Activated T-helper 17 cell treated with anti-CD3 and anti-CD28 coated beads, Interleukin-2, amount 50 U/mL, for 72 hours (primary cell): ENCODE data around the gene ECSCR. TPM values are rescaled to one million over a fixed set of nuclear protein-coding genes. Genes with fewer than 3 reads are reported as not detected.
A peak's percentile ranks its signal among the peaks of the same experiment; 100 is the strongest.

Source experiments
- ATAC-seq: fragments of 150-1000 bp; cut with Tn5 transposase; replicated peaks from 2 replicates; pipeline ENCODE4 v1.10.0; 2021; ENCODE audit warnings: mild to moderate bottlenecking, moderate library complexity
- H3K27ac Mint-ChIP-seq: one replicate; pipeline ENCODE4 v1.8.0; 2022; ENCODE audit warnings: mixed read lengths
- H3K27me3 Mint-ChIP-seq: one replicate; pipeline ENCODE4 v1.8.0; 2022; ENCODE audit warnings: mixed read lengths
- H3K36me3 Mint-ChIP-seq: one replicate; pipeline ENCODE4 v1.8.0; 2022; ENCODE audit warnings: low read depth, mild to moderate bottlenecking, mixed read lengths
- H3K4me1 Mint-ChIP-seq: one replicate; pipeline ENCODE4 v1.8.0; 2022; ENCODE audit warnings: mixed read lengths
- H3K4me3 Mint-ChIP-seq: one replicate; pipeline ENCODE4 v1.8.0; 2022; ENCODE audit warnings: mild to moderate bottlenecking, mixed read lengths
- H3K9me3 Mint-ChIP-seq: one replicate; pipeline ENCODE4 v1.8.0; 2022; ENCODE audit warnings: mixed read lengths
- total RNA-seq, 2 donors: library from RNA; stranded (reverse); gene quantifications; one replicate each; pipeline ENCODE4 v1.2.3, GENCODE V29; 2022

ECSCR gene
- total RNA-seq, 2 donors from 2014 or later: 3.3 to 4.1 TPM

GRCh38 chr5:139460455-139460854 lies 2.1 kb downstream of the ECSCR start:
- no peaks in the 10 kb centered on the region for H3K9me3 Mint-ChIP-seq
- H3K36me3 Mint-ChIP-seq: peaks cover 5% of the 10 kb centered on the region
- H3K4me3 Mint-ChIP-seq: peak overlapping the region; percentile 72
- H3K27ac Mint-ChIP-seq: peak overlapping the region; percentile 96
- no peaks in the 10 kb centered on the region for H3K27me3 Mint-ChIP-seq
- no peak for ATAC-seq
- H3K4me1 Mint-ChIP-seq: peaks cover 36% of the 10 kb centered on the region

GRCh38 chr5:139459451-139459934 lies 3.0 kb downstream of the ECSCR start:
- H3K27me3 Mint-ChIP-seq: no peaks in the 10 kb centered on the region
- peak; percentile 64 for ATAC-seq
- peak overlapping the region; percentile 72 for H3K4me3 Mint-ChIP-seq
- peaks cover 5% of the 10 kb centered on the region for H3K36me3 Mint-ChIP-seq
- peak overlapping the region; percentile 96 for H3K27ac Mint-ChIP-seq
- peaks cover 36% of the 10 kb centered on the region for H3K4me1 Mint-ChIP-seq
- H3K9me3 Mint-ChIP-seq: no peaks in the 10 kb centered on the region

- peak overlapping the region; percentile 72 for H3K4me3 Mint-ChIP-seq
- peak overlapping the region; percentile 96 for H3K27ac Mint-ChIP-seq
- peaks cover 8% of the 10 kb centered on the region for H3K36me3 Mint-ChIP-seq
- peaks cover 5% of the 10 kb centered on the region for H3K9me3 Mint-ChIP-seq
- peaks cover 43% of the 10 kb centered on the region for H3K4me1 Mint-ChIP-seq
- ATAC-seq: peak; percentile 85
- no peaks in the 10 kb centered on the region for H3K27me3 Mint-ChIP-seq
These were observed 3.7 kb downstream of the ECSCR start for GRCh38 chr5:139458580-139459407.

GRCh38 chr5:139457653-139458306 lies 4.8 kb downstream of the ECSCR start:
- H3K27ac Mint-ChIP-seq: peak overlapping the region; percentile 96
- H3K4me1 Mint-ChIP-seq: peaks cover 47% of the 10 kb centered on the region
- H3K4me3 Mint-ChIP-seq: peak overlapping the region; percentile 72
- peaks cover 8% of the 10 kb centered on the region for H3K9me3 Mint-ChIP-seq
- ATAC-seq: peak; percentile 34
- no peaks in the 10 kb centered on the region for H3K27me3 Mint-ChIP-seq
- peaks cover 11% of the 10 kb centered on the region for H3K36me3 Mint-ChIP-seq

GRCh38 chr5:139457241-139457640 lies 5.3 kb downstream of the ECSCR start:
- no peaks in the 10 kb centered on the region for H3K27me3 Mint-ChIP-seq
- H3K4me1 Mint-ChIP-seq: peaks cover 47% of the 10 kb centered on the region
- H3K36me3 Mint-ChIP-seq: peaks cover 11% of the 10 kb centered on the region
- ATAC-seq: no peak
- H3K9me3 Mint-ChIP-seq: peaks cover 8% of the 10 kb centered on the region
- peak overlapping the region; percentile 72 for H3K4me3 Mint-ChIP-seq
- H3K27ac Mint-ChIP-seq: peak overlapping the region; percentile 96

GRCh38 chr5:139456776-139457175 lies 5.8 kb downstream of the ECSCR start:
- peaks cover 47% of the 10 kb centered on the region for H3K4me1 Mint-ChIP-seq
- peak overlapping the region; percentile 72 for H3K4me3 Mint-ChIP-seq
- peaks cover 8% of the 10 kb centered on the region for H3K9me3 Mint-ChIP-seq
- ATAC-seq: no peak
- H3K27ac Mint-ChIP-seq: peak overlapping the region; percentile 96
- peaks cover 11% of the 10 kb centered on the region for H3K36me3 Mint-ChIP-seq
- no peaks in the 10 kb centered on the region for H3K27me3 Mint-ChIP-seq

- Mint-ChIP-seq H3K27me3 (no peaks in the 10 kb centered on the region), H3K36me3 (peaks cover 11% of the 10 kb centered on the region), H3K4me3 (peak overlapping the region; percentile 23), H3K4me1 (peaks cover 37% of the 10 kb centered on the region), H3K27ac (peak overlapping the region; percentile 87), H3K9me3 (peaks cover 8% of the 10 kb centered on the region)
- ATAC-seq: no peak
These were observed 7.8 kb downstream of the ECSCR start for GRCh38 chr5:139454568-139455290.

GRCh38 chr5:139453683-139454567 lies 8.6 kb downstream of the ECSCR start:
- Mint-ChIP-seq H3K27ac (peak overlapping the region; percentile 87), H3K27me3 (no peaks in the 10 kb centered on the region), H3K9me3 (peaks cover 8% of the 10 kb centered on the region), H3K4me3 (peak overlapping the region; percentile 23), H3K4me1 (peaks cover 32% of the 10 kb centered on the region), H3K36me3 (peaks cover 10% of the 10 kb centered on the region)
- ATAC-seq: no peak

- H3K4me1 Mint-ChIP-seq: peaks cover 32% of the 10 kb centered on the region
These were observed 10.5 kb downstream of the ECSCR start for GRCh38 chr5:139451878-139452660.

GRCh38 chr5:139451176-139451575 lies 11.4 kb downstream of the ECSCR start:
- Mint-ChIP-seq H3K4me3 (no peak overlapping the region), H3K36me3 (peaks cover 19% of the 10 kb centered on the region), H3K4me1 (peaks cover 34% of the 10 kb centered on the region), H3K27ac (no peak overlapping the region), H3K9me3 (peaks cover 8% of the 10 kb centered on the region), H3K27me3 (no peaks in the 10 kb centered on the region)
- ATAC-seq: no peak

More at GRCh38 chr5:139451878-139452660, 10.5 kb downstream of the ECSCR start:
- Mint-ChIP-seq H3K36me3 (peaks cover 16% of the 10 kb centered on the region), H3K4me3 (no peak overlapping the region), H3K27ac (no peak overlapping the region), H3K27me3 (no peaks in the 10 kb centered on the region), H3K9me3 (peaks cover 8% of the 10 kb centered on the region)
- no peak for ATAC-seq

- Mint-ChIP-seq H3K27me3 (no peaks in the 10 kb centered on the region), H3K4me3 (peak overlapping the region; percentile 79), H3K4me1 (peaks cover 30% of the 10 kb centered on the region), H3K9me3 (no peaks in the 10 kb centered on the region), H3K27ac (peak overlapping the region; percentile 98), H3K36me3 (peaks cover 13% of the 10 kb centered on the region)
- ATAC-seq: peak; percentile 80
These were observed 15.4 kb downstream of the ECSCR start for GRCh38 chr5:139446956-139447779.

GRCh38 chr5:139445325-139446170 lies 17.0 kb downstream of the ECSCR start:
- Mint-ChIP-seq H3K27ac (peak overlapping the region; percentile 98), H3K4me3 (peak overlapping the region; percentile 79), H3K36me3 (peaks cover 13% of the 10 kb centered on the region), H3K9me3 (no peaks in the 10 kb centered on the region), H3K27me3 (no peaks in the 10 kb centered on the region), H3K4me1 (peaks cover 39% of the 10 kb centered on the region)
- ATAC-seq: no peak
